Neuronal stem cell (in vitro differentiated cells): ENCODE measurements around the gene ALDH3B2.
"Not testable (repeated sequence)": the region's sequence is repeated elsewhere in the genome, so short reads cannot be mapped to it uniquely, and the experiment has no call there.

Experiments used
- DNase-seq: peaks from one replicate; pipeline ENCODE4 v3.0.0-alpha.2; 2013; ENCODE audit warnings: low spot score
- H2AFZ ChIP-seq: one replicate; pipeline ENCODE4 v1.6.1; 2013; ENCODE audit warnings: mild to moderate bottlenecking, low read length, inconsistent platforms
- H2AK5ac ChIP-seq: 2 replicates; pipeline ENCODE4 v1.6.1; 2013; ENCODE audit warnings: low read depth, mild to moderate bottlenecking, inconsistent platforms, low read length, moderate library complexity, mixed read lengths
- H2BK120ac ChIP-seq: 2 replicates; pipeline ENCODE4 v1.6.1; 2013; ENCODE audit warnings: low read depth, mild to moderate bottlenecking, inconsistent platforms, low read length, moderate library complexity, mixed read lengths
- H2BK12ac ChIP-seq: one replicate; pipeline ENCODE4 v1.6.1; 2013; ENCODE audit warnings: low read length, inconsistent platforms
- H2BK15ac ChIP-seq: 2 replicates; pipeline ENCODE4 v1.6.1; 2013; ENCODE audit warnings: mild to moderate bottlenecking, low read length, inconsistent platforms, mixed read lengths
- H2BK5ac ChIP-seq: one replicate; pipeline ENCODE4 v1.6.1; 2013; ENCODE audit warnings: inconsistent platforms, mild to moderate bottlenecking, low read length, moderate library complexity
- H3K14ac ChIP-seq: one replicate; pipeline ENCODE4 v1.6.1; 2013; ENCODE audit warnings: low read length, inconsistent platforms
- H3K18ac ChIP-seq: 2 replicates; pipeline ENCODE4 v1.6.1; 2013; ENCODE audit warnings: low read length, inconsistent platforms
- H3K23ac ChIP-seq: 2 replicates; pipeline ENCODE4 v1.6.1; 2013; ENCODE audit warnings: low read depth, mild to moderate bottlenecking, mixed read lengths, low read length, inconsistent platforms; ENCODE audit not compliant: poor library complexity
- H3K27ac ChIP-seq: replicated peaks from 3 replicates; pipeline ENCODE4 v1.5.1; 2013; ENCODE audit warnings: low read length, inconsistent platforms
- H3K27me3 ChIP-seq, 3 experiments: 2 replicates each; pipeline ENCODE4 v1.6.1; 2013; ENCODE audit warnings: low read length in 3 of 3, mild to moderate bottlenecking in 2 of 3, inconsistent platforms in 1 of 3, low read depth in 1 of 3, mixed read lengths in 1 of 3, moderate library complexity in 1 of 3; ENCODE audit not compliant: control insufficient read depth in 3 of 3, insufficient read depth in 3 of 3
- H3K36me3 ChIP-seq, 2 donors: replicated peaks in 1 of 2; 2 replicates each; pipeline ENCODE4 v1.6.1; 2013; ENCODE audit warnings: low read length in 2 of 2; ENCODE audit not compliant: control insufficient read depth in 2 of 2, insufficient read depth in 2 of 2
- H3K4ac ChIP-seq: 2 replicates; pipeline ENCODE4 v1.6.1; 2013; ENCODE audit warnings: inconsistent platforms, mild to moderate bottlenecking, low read length, moderate library complexity
- H3K4me1 ChIP-seq, 2 donors: 1 replicate in 1 of 2; 2 replicates in 1 of 2; pipeline ENCODE4 v1.6.1; 2013; ENCODE audit warnings: low read length in 2 of 2, low read depth in 1 of 2; ENCODE audit not compliant: control insufficient read depth in 2 of 2, insufficient read depth in 1 of 2
- H3K4me2 ChIP-seq: one replicate; pipeline ENCODE4 v1.6.1; 2013; ENCODE audit warnings: mild to moderate bottlenecking, low read length, inconsistent platforms; ENCODE audit not compliant: insufficient read depth, poor library complexity, severe bottlenecking
- H3K4me3 ChIP-seq, 2 donors: 2 replicates each; pipeline ENCODE4 v1.5.1; 2013; ENCODE audit warnings: low read length in 2 of 2, mild to moderate bottlenecking in 2 of 2, inconsistent platforms in 1 of 2, moderate library complexity in 1 of 2
- H3K79me1 ChIP-seq: one replicate; pipeline ENCODE4 v1.6.1; 2013; ENCODE audit warnings: low read depth, mild to moderate bottlenecking, inconsistent platforms, low read length, moderate library complexity
- H3K9ac ChIP-seq: one replicate; pipeline ENCODE4 v1.6.1; 2013; ENCODE audit warnings: mild to moderate bottlenecking, low read depth, low read length, inconsistent platforms; ENCODE audit not compliant: poor library complexity
- H3K9me3 ChIP-seq, 2 donors: replicated peaks in 1 of 2; 2 replicates each; pipeline versions ENCODE3 to v1.6.1; 2013; ENCODE audit warnings: low read length in 2 of 2, mild to moderate bottlenecking in 2 of 2, inconsistent platforms in 1 of 2, low read depth in 1 of 2, mixed read lengths in 1 of 2, moderate library complexity in 1 of 2; ENCODE audit not compliant: control insufficient read depth in 2 of 2, insufficient read depth in 1 of 2
- H4K8ac ChIP-seq: one replicate; pipeline ENCODE4 v1.6.1; 2013; ENCODE audit warnings: low read depth, mild to moderate bottlenecking, inconsistent platforms, low read length, moderate library complexity
- H4K91ac ChIP-seq: one replicate; pipeline ENCODE4 v1.6.1; 2013; ENCODE audit warnings: low read length, low read depth, mild to moderate bottlenecking, inconsistent platforms; ENCODE audit not compliant: poor library complexity
- WGBS, 2 donors: extraction: QIAGEN DNeasy Blood & Tissue Kit; methylation state at CpG; one replicate each; pipeline ENCODE4 v1.1.7; 2013; ENCODE audit warnings: missing lambda C conversion rate in 2 of 2, mixed read lengths in 1 of 2; ENCODE audit not compliant: insufficient read length in 2 of 2, insufficient replicate concordance in 1 of 2; ENCODE audit errors: extremely low coverage in 2 of 2; 5-methylcytosine and 5-hydroxymethylcytosine counted together

The ALDH3B2 gene

DNA sequence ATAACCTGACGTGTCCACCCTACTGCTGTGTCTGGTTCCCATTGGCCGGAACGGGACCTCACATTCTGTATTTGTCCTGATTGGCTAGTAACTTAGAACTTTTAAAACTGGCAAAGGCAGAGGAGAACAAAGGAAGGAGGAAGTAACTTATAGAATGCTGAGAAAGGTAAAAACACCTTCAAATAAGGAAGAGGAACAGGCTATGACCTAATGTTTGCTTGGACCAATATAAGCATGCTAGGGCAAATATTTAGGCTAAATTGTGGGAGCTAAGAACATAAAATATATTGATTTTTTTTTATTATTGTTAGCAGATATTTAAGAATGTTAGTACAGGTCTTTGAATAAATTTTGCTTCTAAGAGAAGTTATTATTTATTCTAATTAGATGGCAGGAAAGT lies 37.0 kb downstream of the ALDH3B2 start:
- H2BK15ac ChIP-seq, DNase-seq, H3K36me3 ChIP-seq, H4K8ac ChIP-seq, H3K4me3 ChIP-seq, H3K14ac ChIP-seq, H3K4ac ChIP-seq, H4K91ac ChIP-seq, H3K27me3 ChIP-seq, H2BK12ac ChIP-seq, H2AFZ ChIP-seq, H3K79me1 ChIP-seq, H3K4me2 ChIP-seq, H3K18ac ChIP-seq, H2AK5ac ChIP-seq, H2BK5ac ChIP-seq, H3K9me3 ChIP-seq, H3K23ac ChIP-seq, H2BK120ac ChIP-seq, H3K9ac ChIP-seq, H3K27ac ChIP-seq: not testable (repeated sequence)
- peaks cover 4 to 12% of the 10 kb centered on the region in 2 donors for H3K4me1 ChIP-seq
- WGBS, 2 donors = no CpG with 5 or more reads among the region's 3 CpGs

DNA sequence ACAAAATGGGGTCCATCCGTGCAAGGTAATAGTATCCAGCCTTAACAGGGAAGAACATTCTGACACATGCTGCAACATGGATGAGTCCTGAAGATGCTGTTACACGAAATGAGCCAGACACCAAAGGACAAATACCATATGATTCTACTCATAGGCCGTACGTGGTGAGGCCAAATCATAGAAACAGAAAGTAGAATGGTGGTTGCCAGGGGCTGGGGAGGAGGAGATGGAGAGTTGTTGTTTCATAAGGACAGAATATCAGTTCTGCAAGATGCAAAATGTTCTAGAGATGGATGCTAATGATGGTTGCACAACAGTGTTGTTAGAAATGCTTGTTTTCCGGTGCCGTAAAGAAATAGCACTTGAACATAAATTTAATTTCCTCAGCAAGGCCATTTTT lies 37.5 kb downstream of the ALDH3B2 start:
- Histone ChIP-seq H3K14ac (no peak overlapping the region), H3K18ac (no peak overlapping the region), H3K36me3 (no peaks in the 10 kb centered on the region), H2AFZ (no peak overlapping the region), H3K4me2 (no peak overlapping the region), H3K4me3 (no peak overlapping the region), H2BK12ac (no peak overlapping the region), H3K27ac (no peak overlapping the region), H2BK120ac (no peak overlapping the region), H3K27me3 (peaks cover 0 to 5% (median 2%) of the 10 kb centered on the region in 3 experiments), H4K8ac (no peak overlapping the region), H3K23ac (no peak overlapping the region), H2AK5ac (no peak overlapping the region), H3K9me3 (peaks cover 0 to 2% of the 10 kb centered on the region in 2 donors), H4K91ac (no peak overlapping the region), H2BK15ac (no peak overlapping the region), H3K4ac (no peak overlapping the region), H3K79me1 (no peaks in the 10 kb centered on the region), H3K9ac (no peak overlapping the region), H2BK5ac (no peak overlapping the region), H3K4me1 (peaks cover 8 to 12% of the 10 kb centered on the region in 2 donors)
- WGBS, 2 donors = no CpG with 5 or more reads among the region's 6 CpGs
- no peak for DNase-seq

DNA sequence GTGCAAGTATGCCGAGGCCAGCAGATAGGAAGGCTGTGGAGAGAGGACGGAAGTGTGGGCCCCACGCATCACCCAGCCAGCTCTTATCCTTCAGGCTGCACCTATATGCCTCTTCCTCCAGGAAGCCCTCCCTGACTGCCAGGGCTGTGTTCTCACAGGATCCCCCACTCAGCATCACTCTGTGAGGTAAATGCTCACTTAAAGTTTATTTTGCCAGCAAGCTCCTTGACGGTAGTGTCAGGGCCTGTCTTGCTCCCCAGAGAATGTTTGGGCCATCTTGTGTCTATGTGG lies 39.2 kb downstream of the ALDH3B2 start:
- Histone ChIP-seq H4K91ac (no peak overlapping the region), H3K4me1 (peaks cover 12 to 17% of the 10 kb centered on the region in 2 donors), H3K18ac (no peak overlapping the region), H3K4me3 (no peak overlapping the region), H2BK5ac (no peak overlapping the region), H3K9ac (no peak overlapping the region), H4K8ac (no peak overlapping the region), H3K9me3 (peaks cover 0 to under 1% of the 10 kb centered on the region in 2 donors), H2BK120ac (no peak overlapping the region), H2BK15ac (no peak overlapping the region), H2AK5ac (peak overlapping the region; percentile 20), H3K36me3 (no peaks in the 10 kb centered on the region), H3K14ac (no peak overlapping the region), H3K27ac (no peak overlapping the region), H2BK12ac (no peak overlapping the region), H3K23ac (no peak overlapping the region), H3K4ac (peak overlapping the region; percentile 61), H3K79me1 (no peaks in the 10 kb centered on the region), H2AFZ (no peak overlapping the region), H3K4me2 (no peak overlapping the region), H3K27me3 (peaks cover 0 to 2% (median 1%) of the 10 kb centered on the region in 3 experiments)
- no peak for DNase-seq
- no CpG with 5 or more reads among the region's 4 CpGs for WGBS, 2 donors

DNA sequence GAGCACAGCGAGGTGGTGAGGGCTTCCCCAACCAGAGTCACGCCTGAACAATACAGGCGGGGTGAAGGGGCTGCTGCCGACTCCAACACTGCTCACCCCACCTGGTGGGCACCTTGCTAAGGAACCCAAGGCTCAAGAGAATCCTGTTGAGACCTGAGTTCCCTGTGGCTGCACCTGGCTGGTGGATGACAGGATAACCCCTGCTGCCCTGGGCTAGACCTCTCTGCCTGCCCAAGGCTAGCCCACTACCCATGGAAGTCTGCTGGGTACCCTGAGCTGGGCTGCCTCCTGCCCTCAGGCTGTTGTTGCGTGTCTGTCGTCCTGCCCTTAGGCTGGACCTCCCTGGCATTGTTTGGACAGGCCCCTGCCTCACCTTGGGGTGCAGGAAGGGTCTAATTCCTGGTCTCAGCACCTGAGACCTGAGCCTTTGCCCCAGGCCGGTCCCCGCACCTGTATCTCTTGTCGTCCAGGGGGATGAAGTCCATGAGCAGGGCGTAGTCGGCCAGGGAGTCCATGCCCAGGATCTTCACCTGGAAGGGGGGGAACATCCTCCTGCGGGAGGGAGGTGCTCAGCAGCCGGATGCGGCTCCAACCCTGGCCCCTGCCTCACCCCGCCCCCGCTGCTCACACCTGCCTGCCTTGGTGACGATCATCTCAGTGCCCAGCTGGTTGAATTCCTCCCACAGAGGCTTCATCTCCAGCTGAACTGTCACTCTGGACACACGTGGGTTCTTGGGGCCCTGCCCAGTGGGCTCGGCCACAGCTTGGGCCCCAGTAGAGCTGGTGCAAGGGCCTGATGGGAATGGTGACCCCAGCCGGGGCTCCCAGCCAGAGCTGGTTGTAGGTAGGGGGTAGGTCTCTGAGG lies 39.8 kb downstream of the ALDH3B2 start:
- no peak for DNase-seq
- no peak overlapping the region for H3K27ac ChIP-seq
- peak overlapping the region; percentile 6 for H2BK5ac ChIP-seq
- peak overlapping the region; percentile 89 for H2BK15ac ChIP-seq
- no peak overlapping the region for H2BK120ac ChIP-seq
- H2AFZ ChIP-seq = no peak overlapping the region
- no peak overlapping the region for H3K4me2 ChIP-seq
- no peaks in the 10 kb centered on the region for H3K79me1 ChIP-seq
- H4K8ac ChIP-seq = no peak overlapping the region
- no peak overlapping the region for H3K4me3 ChIP-seq
- H3K4me1 ChIP-seq = peaks cover 8 to 17% of the 10 kb centered on the region in 2 donors
- peak overlapping the region; percentile 93 for H2BK12ac ChIP-seq
- no peaks in the 10 kb centered on the region for H3K9me3 ChIP-seq
- H4K91ac ChIP-seq = peak overlapping the region; percentile 72
- peak overlapping the region; percentile 91 for H3K23ac ChIP-seq
- H3K36me3 ChIP-seq = no peaks in the 10 kb centered on the region
- H3K4ac ChIP-seq = peak overlapping the region; percentile 90
- peak overlapping the region; percentile 90 for H3K18ac ChIP-seq
- peak overlapping the region; percentile 60 for H3K9ac ChIP-seq
- peak overlapping the region; percentile 27 for H3K14ac ChIP-seq
- WGBS, 2 donors = no CpG with 5 or more reads among the region's 20 CpGs
- H2AK5ac ChIP-seq = peak overlapping the region; percentile 48
- peaks cover 0 to 2% (median 0%) of the 10 kb centered on the region in 3 experiments for H3K27me3 ChIP-seq
